Measurements from ENCODE around the gene GRIN2A.

DNA sequence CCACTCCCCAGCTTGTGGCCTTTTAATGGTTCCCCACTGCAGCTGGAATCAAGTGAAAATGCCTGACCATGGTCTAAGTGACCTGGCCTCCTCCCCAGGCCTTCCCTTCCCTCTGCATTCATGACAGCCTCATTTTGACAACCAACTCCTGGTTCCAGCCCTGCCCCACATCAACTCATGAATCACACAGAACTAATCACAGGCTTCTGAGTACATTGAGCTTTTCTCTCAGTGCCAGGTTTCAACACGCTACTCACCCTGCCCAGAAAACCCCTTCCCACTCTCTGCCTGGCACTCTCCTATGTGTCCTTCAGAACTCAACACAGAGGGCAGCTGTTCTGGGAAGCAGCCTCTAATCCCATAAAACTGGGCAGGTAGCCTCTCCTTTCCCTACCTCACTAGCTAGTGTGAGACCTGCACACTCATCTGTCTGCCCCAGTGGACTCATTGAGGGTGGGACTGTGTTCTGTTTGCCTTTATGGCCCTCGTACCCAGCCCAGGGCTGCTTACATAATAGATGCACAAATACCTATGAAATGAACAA is 313.6 kb downstream of the GRIN2A start:
- TF ChIP-seq, protein P1, sequence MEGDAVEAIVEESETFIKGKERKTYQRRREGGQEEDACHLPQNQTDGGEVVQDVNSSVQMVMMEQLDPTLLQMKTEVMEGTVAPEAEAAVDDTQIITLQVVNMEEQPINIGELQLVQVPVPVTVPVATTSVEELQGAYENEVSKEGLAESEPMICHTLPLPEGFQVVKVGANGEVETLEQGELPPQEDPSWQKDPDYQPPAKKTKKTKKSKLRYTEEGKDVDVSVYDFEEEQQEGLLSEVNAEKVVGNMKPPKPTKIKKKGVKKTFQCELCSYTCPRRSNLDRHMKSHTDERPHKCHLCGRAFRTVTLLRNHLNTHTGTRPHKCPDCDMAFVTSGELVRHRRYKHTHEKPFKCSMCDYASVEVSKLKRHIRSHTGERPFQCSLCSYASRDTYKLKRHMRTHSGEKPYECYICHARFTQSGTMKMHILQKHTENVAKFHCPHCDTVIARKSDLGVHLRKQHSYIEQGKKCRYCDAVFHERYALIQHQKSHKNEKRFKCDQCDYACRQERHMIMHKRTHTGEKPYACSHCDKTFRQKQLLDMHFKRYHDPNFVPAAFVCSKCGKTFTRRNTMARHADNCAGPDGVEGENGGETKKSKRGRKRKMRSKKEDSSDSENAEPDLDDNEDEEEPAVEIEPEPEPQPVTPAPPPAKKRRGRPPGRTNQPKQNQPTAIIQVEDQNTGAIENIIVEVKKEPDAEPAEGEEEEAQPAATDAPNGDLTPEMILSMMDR (IDR thresholded peaks at IDR 0.05; ENCODE audit: low read length) = no peak
- no peak for TF ChIP-seq EZH2phosphoT487 (IDR thresholded peaks at IDR 0.05; ENCODE audit: low read length)
